Occipital lobe (tissue), 2 donors: ENCODE results near the gene SHISA5. TPM values are rescaled to one million over a fixed set of nuclear protein-coding genes. Genes with fewer than 3 reads are reported as not detected.
A peak's percentile ranks its signal among the peaks of the same experiment; 100 is the strongest.

Source experiments
- DNase-seq: peaks from one replicate; lab custom pipeline; 2025; lab: John Stamatoyannopoulos, UW
- total RNA-seq: library from RNA; depleted of rRNA; stranded (reverse); fragments of >200 nt; gene quantifications from one replicate; pipeline ENCODE4 v1.2.3, GENCODE V29; 2014

SHISA5 gene
- total RNA-seq, 1 donor from 2014 or later: 72.5 TPM

- no peak for DNase-seq
Measured at GRCh38 chr3:48432411-48433371, 71.3 kb downstream of the SHISA5 start.

DNA sequence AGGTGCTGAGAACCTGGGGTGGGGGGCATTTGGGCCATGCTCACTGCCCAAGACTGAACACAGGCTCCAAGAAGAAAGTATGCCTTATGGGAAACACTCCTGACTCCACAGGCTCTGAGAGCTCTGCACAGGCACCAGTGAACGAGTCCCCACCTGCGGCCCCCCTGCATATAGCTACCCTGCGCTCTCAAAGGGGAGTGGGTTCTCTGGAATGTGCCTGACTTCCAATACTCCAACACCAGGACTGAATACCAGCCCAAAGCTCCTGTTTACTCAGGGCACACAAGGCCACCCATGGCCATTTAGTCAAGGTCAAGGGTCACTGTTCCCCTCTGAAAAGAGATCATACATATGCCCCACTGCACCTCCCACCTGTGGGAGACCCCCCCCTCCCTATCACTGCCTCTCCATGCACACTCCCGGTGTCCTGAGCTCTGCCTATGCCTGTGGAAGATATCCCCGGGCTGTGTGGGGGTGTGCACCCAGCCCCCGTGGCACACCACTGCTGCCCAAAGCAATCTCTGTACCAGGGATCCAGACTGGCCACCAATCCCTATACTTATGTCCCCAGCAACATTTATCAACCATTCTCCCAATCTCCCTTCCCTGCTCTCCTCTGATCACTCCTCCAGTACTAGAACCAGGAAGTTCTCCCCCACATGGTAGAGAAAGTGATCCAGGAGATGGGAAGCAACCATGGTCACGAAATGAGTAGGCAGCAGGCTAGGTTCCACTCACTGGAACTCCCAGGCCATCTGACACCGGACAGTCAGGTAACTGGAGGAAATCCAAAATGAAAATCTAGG lies 72.5 kb downstream of the SHISA5 start:
- no peak for DNase-seq

DNA sequence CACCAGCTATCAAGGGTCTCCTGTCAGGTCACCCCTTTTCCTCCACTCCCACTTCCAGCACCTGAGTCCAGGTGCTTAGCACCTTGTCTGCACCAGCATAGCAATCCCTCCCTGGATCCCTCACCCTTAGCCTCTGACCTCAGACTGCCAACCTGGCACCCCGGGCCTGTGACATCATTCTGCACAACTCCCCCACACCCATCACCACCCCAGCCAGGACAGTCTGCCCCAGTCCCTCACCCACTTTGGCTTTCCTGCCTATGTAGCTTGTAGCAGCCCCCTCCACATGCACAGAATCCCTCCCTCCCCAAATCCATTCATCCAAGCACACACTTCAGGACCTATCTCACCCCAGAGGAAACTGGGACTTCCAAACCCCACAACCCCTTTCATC lies 73.3 kb downstream of the SHISA5 start:
- DNase-seq: no peak

DNA sequence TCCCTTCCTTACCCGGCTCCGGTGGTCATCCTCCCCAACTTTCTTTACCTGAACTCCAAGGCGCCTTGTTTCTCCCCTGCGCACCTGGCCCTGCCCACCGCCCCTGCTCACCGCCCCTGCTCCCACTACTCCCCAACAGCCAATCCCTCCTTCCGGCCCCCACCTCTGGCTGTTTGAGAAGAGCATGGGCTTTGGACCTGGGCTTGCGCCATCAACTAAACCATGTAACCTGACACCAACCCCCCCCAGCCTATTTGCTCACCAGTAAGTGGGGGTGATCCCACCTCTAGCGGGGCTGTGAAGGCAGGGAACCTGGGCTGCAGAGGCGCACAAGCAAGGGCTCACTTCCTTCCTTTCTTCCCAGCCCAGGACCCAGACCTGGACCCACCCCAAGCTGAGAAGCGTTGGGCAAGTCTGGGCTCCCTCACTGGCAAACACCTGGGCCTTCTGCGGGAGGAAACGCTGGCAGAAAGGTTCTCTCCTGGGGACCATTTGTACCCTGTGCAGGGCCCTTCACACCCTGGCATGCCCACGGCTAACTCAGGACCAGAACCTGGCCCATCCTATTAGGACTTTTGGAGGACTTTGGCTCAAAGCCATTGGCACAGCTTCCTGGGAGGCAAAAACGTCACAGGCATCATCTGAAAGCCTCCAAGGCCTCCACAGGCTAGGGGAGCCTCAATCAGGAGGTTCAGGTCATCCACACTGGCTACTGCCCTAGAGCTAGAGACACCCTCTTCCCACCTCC lies 73.8 kb downstream of the SHISA5 start, which contains the start of gene PLXNB1:
PLXNB1 (minus strand) TSS at position 127 of the 748 bp plus-strand sequence. CDS start 5,475 bp downstream, outside the sequence.
- DNase-seq: no peak

GRCh38 chr3:48429317-48429959 lies 74.5 kb downstream of the SHISA5 start:
- DNase-seq: peak; percentile 44

DNA sequence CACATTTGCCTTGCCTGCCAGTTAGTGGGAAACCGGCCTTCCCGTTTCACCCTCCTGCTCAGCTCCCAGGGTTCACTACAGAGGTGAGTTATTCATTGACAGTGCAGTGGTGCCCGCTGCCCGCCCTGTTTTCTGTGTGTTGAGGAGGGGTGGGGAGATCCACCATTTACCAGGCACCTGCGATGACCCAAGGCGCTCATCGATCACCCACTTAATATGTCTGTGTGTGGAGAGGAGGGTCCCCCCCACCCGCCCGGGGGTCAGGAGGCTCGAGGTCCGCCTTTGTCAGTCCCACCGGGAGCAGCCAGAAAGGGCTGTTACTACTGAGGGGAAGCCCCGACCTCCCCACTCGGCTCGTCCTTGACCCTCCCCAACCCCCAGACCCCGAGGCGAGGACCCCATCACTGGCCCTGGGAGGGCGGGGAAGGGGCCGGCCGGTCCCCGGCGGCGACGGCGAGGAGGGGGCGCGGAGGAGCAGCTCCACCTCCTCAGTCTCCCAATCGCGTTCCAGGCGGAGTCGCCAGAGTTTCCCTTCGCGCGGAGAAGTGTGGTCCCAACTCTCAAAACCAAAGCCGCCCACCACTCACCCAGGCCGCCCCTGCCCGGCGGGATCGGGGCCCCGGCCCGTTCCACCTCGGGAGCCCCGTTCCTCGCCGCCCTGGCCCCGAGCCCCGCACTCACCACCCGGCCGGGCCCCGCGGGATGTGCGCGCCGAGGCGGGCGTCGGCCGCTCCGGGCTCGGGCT lies 75.2 kb downstream of the SHISA5 start:
- no peak for DNase-seq

DNA sequence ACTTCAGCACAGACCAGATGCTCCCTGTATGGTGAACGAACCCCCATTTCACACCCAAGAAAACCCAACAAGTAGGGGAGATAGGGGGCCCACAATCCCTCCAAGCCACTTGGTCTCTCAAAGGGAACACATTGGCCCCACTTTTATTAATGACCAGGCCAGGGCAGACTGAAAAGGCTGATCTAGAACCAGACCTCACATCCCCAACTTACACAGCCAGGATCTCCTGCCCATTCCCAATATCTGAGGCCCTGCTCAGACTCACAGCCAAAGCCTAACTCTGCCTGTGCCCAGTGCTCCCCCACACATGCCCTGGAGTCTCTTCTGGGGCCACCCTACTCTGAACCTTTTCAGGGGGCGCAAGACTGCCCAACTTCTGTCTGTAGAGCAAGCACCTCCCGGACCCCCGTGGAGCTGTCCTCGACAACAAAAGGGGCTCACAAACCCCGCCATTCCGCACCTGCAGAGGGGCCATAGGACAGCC lies 75.8 kb downstream of the SHISA5 start:
- no peak for DNase-seq

DNA sequence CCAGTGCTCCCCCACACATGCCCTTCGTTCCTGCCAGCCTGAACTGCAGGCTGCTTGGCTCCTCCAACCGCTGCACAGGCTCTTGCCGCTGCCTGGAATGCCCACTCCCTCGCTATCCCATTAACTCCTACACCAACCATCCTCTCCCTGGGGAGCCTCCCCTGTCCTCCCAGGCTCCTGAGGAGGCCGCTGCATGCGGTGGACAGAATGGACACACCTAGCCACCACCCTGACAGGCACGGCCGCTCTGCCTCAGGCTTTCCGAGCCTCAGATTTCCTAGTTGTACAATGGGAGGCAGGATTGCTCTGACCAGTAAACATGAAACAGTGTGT lies 76.4 kb downstream of the SHISA5 start:
- no peak for DNase-seq

GRCh38 chr3:48426944-48427629 lies 76.9 kb downstream of the SHISA5 start:
- DNase-seq: no peak

DNA sequence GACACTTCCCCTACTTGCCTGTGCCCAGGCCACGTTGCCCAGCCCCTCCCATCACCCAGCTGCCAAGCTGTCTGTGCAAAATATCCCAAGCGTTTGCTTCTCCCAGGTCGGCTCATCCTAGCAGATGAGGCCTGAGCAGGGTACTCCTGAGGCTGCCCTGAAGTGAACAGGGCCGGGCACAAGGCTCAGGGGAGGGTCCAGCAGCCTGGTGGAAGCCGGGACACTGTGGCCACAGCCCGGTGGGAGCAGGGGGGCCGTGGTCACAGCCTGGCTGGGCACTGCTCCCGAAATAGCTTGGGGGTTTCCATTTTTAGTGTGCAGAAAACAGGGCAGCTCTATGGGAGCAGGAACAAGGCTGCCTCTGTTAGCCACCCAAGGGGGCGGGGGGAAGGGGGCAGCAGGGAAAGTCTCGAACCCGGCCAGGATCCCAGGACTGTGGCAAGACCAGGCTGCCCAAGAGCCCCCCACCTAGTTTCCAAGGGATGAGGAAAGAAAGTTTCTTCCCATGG lies 77.5 kb downstream of the SHISA5 start:
- peak; percentile 85 for DNase-seq

DNA sequence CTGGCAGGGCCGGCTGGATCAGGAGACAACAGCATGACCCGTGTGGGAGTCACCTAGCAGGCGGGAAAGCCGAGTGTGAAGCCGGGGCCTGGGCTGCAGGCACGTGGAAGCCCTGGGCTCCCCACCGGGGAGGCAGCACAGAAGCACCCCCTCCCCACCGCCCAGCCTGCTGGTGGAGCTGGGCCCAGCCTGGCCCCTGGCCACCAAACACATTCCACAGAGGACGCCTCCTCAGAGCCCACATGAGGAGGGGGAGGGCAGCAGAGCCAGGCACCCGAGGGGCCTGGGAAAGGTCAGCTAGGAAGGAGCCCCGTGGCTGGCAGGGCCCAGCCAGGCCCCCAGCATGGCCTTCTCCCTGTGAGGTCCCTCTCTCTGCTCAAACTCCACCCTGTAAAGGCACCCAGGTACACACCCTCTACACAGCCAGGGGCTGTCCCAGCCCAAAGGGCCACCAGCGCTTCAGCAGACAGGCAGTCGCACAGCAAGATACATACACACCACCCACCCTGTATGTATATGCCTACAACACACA lies 78.6 kb downstream of the SHISA5 start:
- no peak for DNase-seq

DNA sequence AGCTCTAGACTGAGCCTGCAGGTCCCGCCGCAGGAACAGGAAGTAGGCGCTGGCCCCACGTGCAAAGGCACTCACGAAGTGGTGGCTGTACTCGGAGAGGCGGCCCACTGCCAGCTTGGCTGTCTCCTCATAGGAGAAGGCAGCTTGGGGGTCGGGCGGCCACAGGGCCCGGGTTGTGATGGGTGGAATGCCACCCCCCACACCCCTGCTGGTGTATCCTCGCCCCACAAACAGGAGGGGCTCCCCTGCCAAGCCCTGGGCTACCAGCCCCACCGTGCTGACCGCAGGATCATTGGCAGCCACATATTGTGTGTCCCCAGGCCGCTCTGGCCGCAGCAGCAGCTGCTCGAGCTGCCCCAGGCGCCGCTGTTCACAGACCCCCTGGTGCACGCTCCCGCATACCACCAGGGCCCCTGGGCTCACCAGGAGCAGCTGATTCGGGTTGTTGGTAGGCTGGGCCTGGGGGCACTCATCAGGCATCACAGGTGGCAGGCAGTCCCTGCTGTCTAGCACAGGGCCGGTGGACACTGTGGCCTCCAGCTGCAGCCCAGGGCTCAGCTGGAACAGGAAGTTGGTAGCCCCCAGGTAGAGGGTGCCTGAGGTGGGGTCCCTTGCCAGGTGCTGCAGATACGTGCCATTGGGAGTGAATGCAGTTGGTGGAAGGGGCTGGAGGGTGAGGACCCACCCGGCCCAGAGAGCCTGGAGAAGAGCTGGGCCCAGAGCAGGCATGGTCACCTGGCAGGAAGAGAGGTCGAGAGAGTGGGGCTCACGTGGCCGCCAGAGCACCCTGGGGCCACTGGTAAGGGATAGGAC lies 79.9 kb downstream of the SHISA5 start:
- DNase-seq: no peak

DNA sequence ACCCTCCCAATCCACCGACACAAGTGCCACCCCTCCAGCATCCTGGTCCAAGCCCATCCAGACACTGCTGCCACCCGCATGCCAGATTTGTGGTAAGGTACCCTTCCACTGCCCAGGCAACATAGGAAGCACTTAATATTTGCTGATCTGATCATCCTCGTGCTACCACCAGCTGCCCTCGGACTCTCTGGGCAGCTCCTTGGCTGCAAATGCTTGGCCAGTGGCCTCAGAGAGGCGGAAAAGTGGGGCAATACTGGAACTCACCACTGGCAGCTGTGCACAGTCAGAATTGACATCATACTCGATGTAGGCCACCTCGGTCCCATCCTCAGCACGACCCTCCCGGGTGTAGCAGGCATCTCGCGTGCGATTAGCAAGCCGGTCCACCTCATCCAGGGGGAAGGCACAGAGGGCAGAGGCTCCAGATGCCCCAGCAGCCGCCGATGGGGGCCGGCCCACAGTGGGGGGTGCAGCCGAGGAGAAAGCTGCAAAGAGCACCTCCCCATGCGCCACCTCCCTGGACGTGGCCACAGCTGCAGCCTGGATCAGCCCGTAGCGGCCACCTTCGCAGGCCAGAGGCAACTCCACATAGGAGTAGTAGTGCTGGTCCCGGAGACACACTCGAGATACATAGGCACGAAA lies 80.6 kb downstream of the SHISA5 start:
- no peak for DNase-seq

DNA sequence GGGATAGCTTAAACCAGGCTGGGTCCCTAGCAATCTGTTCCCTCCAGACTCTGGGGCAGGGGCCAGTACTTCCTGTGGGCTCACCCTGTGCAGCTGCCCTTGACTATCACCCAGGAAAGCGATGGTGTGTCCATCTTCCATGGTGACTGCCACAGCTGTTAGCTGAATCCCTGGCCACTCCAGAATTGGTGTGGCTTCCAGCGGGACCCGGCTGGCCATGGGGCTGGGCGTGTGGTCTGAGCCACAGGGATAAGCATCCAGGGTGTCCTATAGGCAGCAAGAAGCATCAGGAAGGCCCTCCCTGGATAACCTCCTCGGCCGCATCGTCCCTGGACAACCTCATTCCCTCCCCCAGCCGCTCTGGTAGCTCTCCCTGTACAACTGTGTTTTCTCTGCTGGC lies 81.3 kb downstream of the SHISA5 start:
- DNase-seq: no peak

DNA sequence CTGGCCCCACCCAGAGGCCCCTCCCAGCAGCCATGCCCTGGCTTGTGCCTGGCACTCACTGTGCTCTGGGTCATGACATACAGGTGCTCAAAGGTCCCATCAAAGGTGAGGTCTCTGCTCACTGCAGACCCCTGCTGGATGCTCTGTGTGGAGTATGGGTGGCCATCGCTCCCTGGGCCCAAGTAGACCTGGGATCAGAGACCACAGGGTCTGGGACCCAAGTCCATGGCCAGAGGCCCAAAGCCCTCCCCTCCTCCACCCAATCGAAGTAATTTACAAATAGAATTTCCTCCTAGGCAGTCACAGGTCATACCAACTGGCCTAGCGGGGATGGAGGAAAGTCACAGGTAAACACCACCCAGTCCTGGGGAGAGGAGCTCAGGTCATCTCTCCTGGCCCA lies 81.7 kb downstream of the SHISA5 start:
- DNase-seq: no peak

- no peak for DNase-seq
Measured at GRCh38 chr3:48420561-48420960, 83.4 kb downstream of the SHISA5 start.

GRCh38 chr3:48419597-48419996 lies 84.4 kb downstream of the SHISA5 start:
- no peak for DNase-seq

DNA sequence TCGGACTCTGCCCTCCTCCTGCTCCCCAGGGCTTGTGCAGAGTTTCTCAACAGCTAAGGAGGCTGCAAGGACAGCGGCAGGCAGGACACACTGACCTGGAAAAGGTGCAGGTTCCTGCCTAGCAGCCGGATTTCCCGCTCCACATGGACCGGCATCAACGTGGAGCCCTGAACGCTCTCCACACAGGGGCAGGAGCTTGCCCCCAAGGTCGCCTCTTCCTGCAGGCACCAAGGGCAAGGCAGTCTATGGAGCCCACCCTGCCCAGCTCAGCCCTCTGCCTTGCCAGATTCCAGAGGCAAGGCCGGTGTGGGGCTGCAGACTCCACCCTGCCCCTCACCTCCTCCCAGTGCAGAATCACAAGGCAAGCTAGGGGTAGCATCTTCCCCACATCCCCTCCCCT lies 84.8 kb downstream of the SHISA5 start:
- no peak for DNase-seq
